WTC11 (cell line): ENCODE measurements around the gene STAB1.

Source experiments
- ATF2 ChIP-seq: sonication (generic); formaldehyde crosslinking; IDR thresholded peaks from 2 replicates; pipeline ENCODE4 v1.8.1; 2022; ENCODE audit warnings: low read depth, missing genetic modification reagents, borderline replicate concordance
- ATF3 ChIP-seq: sonication (generic); formaldehyde crosslinking; conservative IDR thresholded peaks from 2 replicates; pipeline ENCODE4 v1.8.1; 2022; ENCODE audit warnings: mild to moderate bottlenecking, missing genetic modification reagents
- ATF6 ChIP-seq: sonication (generic); formaldehyde crosslinking; IDR thresholded peaks from 2 replicates; pipeline ENCODE4 v1.8.1; 2023; ENCODE audit warnings: mild to moderate bottlenecking, missing genetic modification reagents
- CBFB ChIP-seq: sonication (generic); formaldehyde crosslinking; IDR thresholded peaks from 2 replicates; pipeline ENCODE4 v1.8.1; 2022; ENCODE audit warnings: mild to moderate bottlenecking, low read depth, missing genetic modification reagents
- CTCF ChIP-seq: fragments of 200-600 bp; IDR thresholded peaks from 2 replicates; pipeline ENCODE4 v1.8.0; 2022; ENCODE audit warnings: antibody characterized with exemption
- ELF4 ChIP-seq: sonication (generic); formaldehyde crosslinking; IDR thresholded peaks from 2 replicates; pipeline ENCODE4 v1.8.1; 2022; ENCODE audit warnings: low read depth, mild to moderate bottlenecking, moderate library complexity, missing genetic modification reagents
- GABPB1 ChIP-seq: sonication (generic); formaldehyde crosslinking; IDR thresholded peaks from 2 replicates; pipeline ENCODE4 v1.8.1; 2023; ENCODE audit warnings: mild to moderate bottlenecking, missing genetic modification reagents
- HMGA2 ChIP-seq: fragments of 250-450 bp; sonication (Bioruptor Pico); IDR thresholded peaks from 2 replicates; pipeline ENCODE4 v1.4.0; 2021; ENCODE audit warnings: mild to moderate bottlenecking, moderate library complexity
- KAT7 ChIP-seq: sonication (generic); formaldehyde crosslinking; IDR thresholded peaks from 2 replicates; pipeline ENCODE4 v1.8.1; 2023; ENCODE audit warnings: missing genetic modification reagents, mild to moderate bottlenecking, borderline replicate concordance
- MAX ChIP-seq: sonication (generic); formaldehyde crosslinking; IDR thresholded peaks from 2 replicates; pipeline ENCODE4 v1.8.0; 2022; ENCODE audit warnings: mild to moderate bottlenecking, missing genetic modification reagents
- TEAD4 ChIP-seq: sonication (generic); formaldehyde crosslinking; IDR thresholded peaks from 2 replicates; pipeline ENCODE4 v1.8.0; 2022; ENCODE audit warnings: mild to moderate bottlenecking, missing genetic modification reagents
- USF2 ChIP-seq: sonication (generic); formaldehyde crosslinking; IDR thresholded peaks from 2 replicates; pipeline ENCODE4 v1.8.1; 2023; ENCODE audit warnings: mild to moderate bottlenecking, missing genetic modification reagents, moderate library complexity
- ZNF121 ChIP-seq: sonication (generic); formaldehyde crosslinking; IDR thresholded peaks from 2 replicates; pipeline ENCODE4 v1.8.0; 2023; ENCODE audit warnings: missing genetic modification reagents

- TF ChIP-seq ATF2 = no peak
- no peak for TF ChIP-seq CTCF
- no peak for TF ChIP-seq HMGA2 (CRISPR knock-in tag)
- TF ChIP-seq USF2 = no peak
- no peak for TF ChIP-seq CBFB (CRISPR knock-in tag)
- TF ChIP-seq ZNF121 = no peak
- no peak for TF ChIP-seq TEAD4
- no peak for TF ChIP-seq MAX (CRISPR knock-in tag)
- TF ChIP-seq ATF6 = no peak
- TF ChIP-seq ATF3 = no peak
- TF ChIP-seq ELF4 (CRISPR knock-in tag) = no peak
- TF ChIP-seq KAT7 (CRISPR knock-in tag) = no peak
- TF ChIP-seq GABPB1 (CRISPR knock-in tag) = no peak
Observed at GRCh38 chr3:52456800-52457183, 38.3 kb upstream of the STAB1 start.
